Mucosa of descending colon (tissue), 3 donors: ENCODE results near the gene UNKL. TPM values are rescaled to one million over a fixed set of nuclear protein-coding genes. Genes with fewer than 3 reads are reported as not detected.
A peak's percentile ranks its signal among the peaks of the same experiment; 100 is the strongest.

ENCODE experiments used
- ATAC-seq: fragments of 200-7000 bp; cut with Tn5 transposase; one replicate; pipeline ENCODE4 v1.9.1; 2020; ENCODE audit warnings: mild to moderate bottlenecking, moderate library complexity
- DNase-seq, 3 donors: peaks; one replicate each; pipeline ENCODE4 v3.0.0-alpha.2; 2020
- H3K36me3 ChIP-seq: fragments of 200-600 bp; one replicate; pipeline ENCODE4 v1.8.0; 2021; ENCODE audit warnings: low read depth, mild to moderate bottlenecking
- H3K4me1 ChIP-seq: fragments of 200-600 bp; one replicate; pipeline ENCODE4 v1.8.0; 2021; ENCODE audit warnings: low read depth, mild to moderate bottlenecking
- H3K4me3 ChIP-seq: fragments of 200-600 bp; one replicate; pipeline ENCODE4 v1.8.0; 2021; ENCODE audit warnings: mild to moderate bottlenecking
- H3K9me3 ChIP-seq: fragments of 200-600 bp; one replicate; pipeline ENCODE4 v1.8.0; 2021; ENCODE audit warnings: mild to moderate bottlenecking
- intact Hi-C, 2 donors: fragments of 100-400 bp; cut with DNase I in 1 of 2; cut with micrococcal nuclease in 1 of 2; formaldehyde crosslinking; loops; one replicate each; pipeline versions ENCODE4 v1.11.0 to v1.11.1; 2022; cut with DNase I, micrococcal nuclease
- total RNA-seq, 3 donors: library from RNA; stranded (reverse); fragmentation: NEBNext Ultra II Directional in 2 of 3; extraction: Animal tissue kit (Norgen Biotek cat#: 25700) in 2 of 3; gene quantifications; one replicate each; pipeline versions ENCODE4 v1.2.1 to v1.2.4, GENCODE V29; 2021 to 2023
- TF ChIP-seq, protein P1 (sequence below): fragments of 200-600 bp; IDR thresholded peaks from one replicate; pipeline ENCODE4 v1.8.0; 2022; ENCODE audit warnings: antibody characterized with exemption, mild to moderate bottlenecking
- donor health status: DM: no; HTN: no; CAD: no; lungs with moderate emphysema.
- donor health status: DM: no; HTN: no; CAD: no.
- donor health status: DM: no; HTN: yes; CAD: no.

The UNKL gene
- total RNA-seq, 3 donors from 2014 or later, result 16.2 to 36.5 (median 28.2) TPM

- TF ChIP-seq, protein P1, sequence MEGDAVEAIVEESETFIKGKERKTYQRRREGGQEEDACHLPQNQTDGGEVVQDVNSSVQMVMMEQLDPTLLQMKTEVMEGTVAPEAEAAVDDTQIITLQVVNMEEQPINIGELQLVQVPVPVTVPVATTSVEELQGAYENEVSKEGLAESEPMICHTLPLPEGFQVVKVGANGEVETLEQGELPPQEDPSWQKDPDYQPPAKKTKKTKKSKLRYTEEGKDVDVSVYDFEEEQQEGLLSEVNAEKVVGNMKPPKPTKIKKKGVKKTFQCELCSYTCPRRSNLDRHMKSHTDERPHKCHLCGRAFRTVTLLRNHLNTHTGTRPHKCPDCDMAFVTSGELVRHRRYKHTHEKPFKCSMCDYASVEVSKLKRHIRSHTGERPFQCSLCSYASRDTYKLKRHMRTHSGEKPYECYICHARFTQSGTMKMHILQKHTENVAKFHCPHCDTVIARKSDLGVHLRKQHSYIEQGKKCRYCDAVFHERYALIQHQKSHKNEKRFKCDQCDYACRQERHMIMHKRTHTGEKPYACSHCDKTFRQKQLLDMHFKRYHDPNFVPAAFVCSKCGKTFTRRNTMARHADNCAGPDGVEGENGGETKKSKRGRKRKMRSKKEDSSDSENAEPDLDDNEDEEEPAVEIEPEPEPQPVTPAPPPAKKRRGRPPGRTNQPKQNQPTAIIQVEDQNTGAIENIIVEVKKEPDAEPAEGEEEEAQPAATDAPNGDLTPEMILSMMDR, result no peak
- ATAC-seq (no peak), DNase-seq (peak in 1 of 3 donors; percentile 21)
- Histone ChIP-seq H3K4me3 (no peak overlapping the region), H3K4me1 (peaks cover 19% of the 10 kb centered on the region), H3K9me3 (no peaks in the 10 kb centered on the region), H3K36me3 (peaks cover 36% of the 10 kb centered on the region)
- intact Hi-C loops, result no loop called here
Observed at GRCh38 chr16:1314399-1315068, 100.0 kb downstream of the UNKL start.

DNA sequence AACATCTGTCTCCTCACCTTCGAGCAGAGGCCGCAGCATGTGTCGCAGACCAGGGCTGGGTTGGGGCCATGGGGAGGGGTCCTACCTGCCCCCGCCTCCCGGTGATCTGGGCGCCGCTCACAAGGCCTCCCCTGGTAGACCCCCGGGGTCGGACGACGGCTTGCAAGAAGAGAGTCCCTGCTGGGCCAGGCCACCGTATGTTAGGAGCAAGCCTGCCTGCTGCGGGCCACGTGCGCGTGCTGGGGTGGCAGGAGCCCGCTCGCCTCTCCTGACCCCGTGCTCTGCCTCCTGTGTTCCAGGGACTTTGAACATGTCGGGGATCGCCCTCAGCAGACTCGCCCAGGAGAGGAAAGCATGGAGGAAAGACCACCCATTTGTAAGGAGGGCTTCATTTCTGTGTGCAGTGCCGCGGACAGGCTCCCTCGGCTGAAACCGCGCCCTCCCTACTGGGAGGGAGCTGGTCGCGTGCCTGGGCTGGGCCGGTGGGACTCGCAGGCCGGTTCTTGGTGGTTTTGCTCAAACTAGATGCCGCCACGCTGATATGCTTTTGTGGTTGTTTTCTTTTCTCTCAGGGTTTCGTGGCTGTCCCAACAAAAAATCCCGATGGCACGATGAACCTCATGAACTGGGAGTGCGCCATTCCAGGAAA lies 100.7 kb downstream of the UNKL start:
- Histone ChIP-seq H3K36me3 (peaks cover 32% of the 10 kb centered on the region), H3K9me3 (no peaks in the 10 kb centered on the region), H3K4me1 (peaks cover 19% of the 10 kb centered on the region), H3K4me3 (no peak overlapping the region)
- ATAC-seq (no peak), DNase-seq (peak in 1 of 3 donors; percentile 31)
- TF ChIP-seq, protein P1, result no peak
- intact Hi-C loops, result no loop called here

Other genes starting within 250 kb of the UNKL start
- gene TPSG1, start 189.4 kb downstream of the UNKL start, total RNA-seq, result 10 to 100 TPM; 23.3 to 61.3 (median 53.7) TPM
- 10 to 100 TPM in 1 of 3 donors, 1 to 10 TPM in 2; 3.7 to 21.0 (median 8.2) TPM for gene TPSB2, start 184.5 kb downstream of the UNKL start, total RNA-seq
- gene TPSAB1, start 174.0 kb downstream of the UNKL start, total RNA-seq, result 10 to 100 TPM in 2 of 3 donors, 1 to 10 TPM in 1; 7.8 to 51.7 (median 46.2) TPM
- 1 to 10 TPM in 1 of 3 donors, under 1 TPM in 2; 0.35 to 4.3 (median 0.58) TPM for gene TPSD1, start 158.6 kb downstream of the UNKL start, total RNA-seq
- 100 to 1,000 TPM in 1 of 3 donors, 10 to 100 TPM in 2; 79.8 to 101 (median 96.9) TPM for gene UBE2I, start 105.1 kb downstream of the UNKL start, total RNA-seq
- gene BAIAP3, start 81.1 kb downstream of the UNKL start, total RNA-seq, result 10 to 100 TPM in 1 of 3 donors, 1 to 10 TPM in 2; 5.6 to 14.6 (median 5.7) TPM
- 10 to 100 TPM; 46.4 to 57.2 (median 54.1) TPM for gene TSR3, start 62.8 kb downstream of the UNKL start, total RNA-seq
- gene GNPTG, start 62.8 kb downstream of the UNKL start, total RNA-seq, result 10 to 100 TPM; 50.1 to 68.9 (median 57.3) TPM
- 10 to 100 TPM; 10.3 to 14.4 (median 11.0) TPM for gene UQCC4, start 6.0 kb upstream of the UNKL start, total RNA-seq
- gene PERCC1, start 16.4 kb upstream of the UNKL start, total RNA-seq, result under 1 TPM in 1 of 3 donors, not detected in 2; 0.34 TPM
- 1 to 10 TPM in 2 of 3 donors, under 1 TPM in 1; 0.43 to 2.4 (median 1.1) TPM for gene CCDC154, start 29.9 kb upstream of the UNKL start, total RNA-seq
- gene CLCN7, start 60.3 kb upstream of the UNKL start, total RNA-seq, result 10 to 100 TPM; 59.3 to 98.1 (median 59.8) TPM
- not detected for gene PTX4, start 74.2 kb upstream of the UNKL start, total RNA-seq
- 10 to 100 TPM; 32.2 to 41.6 (median 37.8) TPM for gene TELO2, start 78.7 kb upstream of the UNKL start, total RNA-seq
- gene TMEM204, start 119.0 kb upstream of the UNKL start, total RNA-seq, result 10 to 100 TPM in 1 of 3 donors, 1 to 10 TPM in 2; 3.4 to 10.3 (median 5.0) TPM
- gene IFT140, start 197.4 kb upstream of the UNKL start, total RNA-seq, result 10 to 100 TPM; 16.6 to 22.7 (median 17.1) TPM
- 10 to 100 TPM; 15.7 to 27.4 (median 20.6) TPM for gene CRAMP1, start 197.7 kb upstream of the UNKL start, total RNA-seq